ENCODE measurements around the gene RERE.

The RERE gene

GRCh38 chr1:8562222-8562621, 255.2 kb downstream of the RERE start:
- DNase-seq (ENCODE audit: low spot score in 2 of 2) (no peak), ATAC-seq (replicated peaks; ENCODE audit: extremely low read depth, poor library complexity, severe bottlenecking) (no peak)
- Mint-ChIP-seq H3K4me3 (no peak overlapping the region), H3K4me1 (no peaks in the 10 kb centered on the region), H3K9me3 (no peaks in the 10 kb centered on the region), H3K27me3 (no peaks in the 10 kb centered on the region), H3K36me3 (ENCODE audit: insufficient read depth) (peaks cover 2% of the 10 kb centered on the region), H3K27ac (ENCODE audit: low read depth) (no peak overlapping the region)

GRCh38 chr1:8560611-8561544, 256.6 kb downstream of the RERE start:
- H3K4me1 Mint-ChIP-seq = no peaks in the 10 kb centered on the region
- no peak for DNase-seq (ENCODE audit: low spot score in 2 of 2)
- peaks cover 4% of the 10 kb centered on the region for H3K36me3 Mint-ChIP-seq (ENCODE audit: insufficient read depth)
- H3K27me3 Mint-ChIP-seq = no peaks in the 10 kb centered on the region
- no peaks in the 10 kb centered on the region for H3K9me3 Mint-ChIP-seq
- ATAC-seq (replicated peaks; ENCODE audit: extremely low read depth, poor library complexity, severe bottlenecking) = no peak
- no peak overlapping the region for H3K27ac Mint-ChIP-seq (ENCODE audit: low read depth)
- H3K4me3 Mint-ChIP-seq = no peak overlapping the region

- DNase-seq (ENCODE audit: low spot score in 2 of 2) = no peak
- H3K4me3 Mint-ChIP-seq = no peak overlapping the region
- no peak for ATAC-seq (replicated peaks; ENCODE audit: extremely low read depth, poor library complexity, severe bottlenecking)
- no peaks in the 10 kb centered on the region for H3K9me3 Mint-ChIP-seq
- H3K27me3 Mint-ChIP-seq = no peaks in the 10 kb centered on the region
- no peak overlapping the region for H3K27ac Mint-ChIP-seq (ENCODE audit: low read depth)
- H3K36me3 Mint-ChIP-seq (ENCODE audit: insufficient read depth) = peaks cover 2% of the 10 kb centered on the region
- H3K4me1 Mint-ChIP-seq = no peaks in the 10 kb centered on the region
These were observed 257.4 kb downstream of the RERE start for GRCh38 chr1:8560035-8560434.

DNA sequence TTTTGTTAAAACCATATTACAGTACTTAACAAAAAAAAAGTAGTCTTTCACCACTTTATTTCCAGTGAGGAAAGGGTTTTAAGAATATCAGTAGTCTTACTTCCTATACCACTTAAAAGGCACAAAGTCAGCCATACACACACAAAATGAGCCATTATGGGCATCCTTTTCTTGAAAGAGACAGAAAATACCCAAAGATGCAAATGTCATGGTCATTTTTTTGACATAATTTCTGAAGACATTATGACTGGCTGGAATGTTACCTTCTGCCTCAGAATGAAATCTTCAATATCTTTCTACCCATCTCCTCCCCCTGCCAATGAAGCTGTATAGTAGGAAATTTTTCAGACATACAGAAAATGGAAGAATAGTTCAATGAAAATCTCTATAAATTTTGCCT, 261.9 kb downstream of the RERE start:
- no peak for ATAC-seq (replicated peaks; ENCODE audit: extremely low read depth, poor library complexity, severe bottlenecking)
- Mint-ChIP-seq H3K27me3 (no peaks in the 10 kb centered on the region), H3K27ac (ENCODE audit: low read depth) (no peak overlapping the region), H3K4me3 (no peak overlapping the region), H3K36me3 (ENCODE audit: insufficient read depth) (peaks cover 5% of the 10 kb centered on the region), H3K9me3 (no peaks in the 10 kb centered on the region), H3K4me1 (no peaks in the 10 kb centered on the region)
- DNase-seq (ENCODE audit: low spot score in 2 of 2) = no peak

GRCh38 chr1:8554956-8555534, 262.4 kb downstream of the RERE start:
- H3K9me3 Mint-ChIP-seq = no peaks in the 10 kb centered on the region
- H3K27me3 Mint-ChIP-seq = no peaks in the 10 kb centered on the region
- no peaks in the 10 kb centered on the region for H3K4me1 Mint-ChIP-seq
- DNase-seq (ENCODE audit: low spot score in 2 of 2) (no peak), ATAC-seq (replicated peaks; ENCODE audit: extremely low read depth, poor library complexity, severe bottlenecking) (no peak)
- H3K27ac Mint-ChIP-seq (ENCODE audit: low read depth) = no peak overlapping the region
- peaks cover 5% of the 10 kb centered on the region for H3K36me3 Mint-ChIP-seq (ENCODE audit: insufficient read depth)
- no peak overlapping the region for H3K4me3 Mint-ChIP-seq

GRCh38 chr1:8552820-8553397, 264.5 kb downstream of the RERE start:
- Mint-ChIP-seq H3K36me3 (ENCODE audit: insufficient read depth) (peaks cover 5% of the 10 kb centered on the region), H3K27me3 (no peaks in the 10 kb centered on the region)
- no peak for DNase-seq (ENCODE audit: low spot score in 2 of 2)

DNA sequence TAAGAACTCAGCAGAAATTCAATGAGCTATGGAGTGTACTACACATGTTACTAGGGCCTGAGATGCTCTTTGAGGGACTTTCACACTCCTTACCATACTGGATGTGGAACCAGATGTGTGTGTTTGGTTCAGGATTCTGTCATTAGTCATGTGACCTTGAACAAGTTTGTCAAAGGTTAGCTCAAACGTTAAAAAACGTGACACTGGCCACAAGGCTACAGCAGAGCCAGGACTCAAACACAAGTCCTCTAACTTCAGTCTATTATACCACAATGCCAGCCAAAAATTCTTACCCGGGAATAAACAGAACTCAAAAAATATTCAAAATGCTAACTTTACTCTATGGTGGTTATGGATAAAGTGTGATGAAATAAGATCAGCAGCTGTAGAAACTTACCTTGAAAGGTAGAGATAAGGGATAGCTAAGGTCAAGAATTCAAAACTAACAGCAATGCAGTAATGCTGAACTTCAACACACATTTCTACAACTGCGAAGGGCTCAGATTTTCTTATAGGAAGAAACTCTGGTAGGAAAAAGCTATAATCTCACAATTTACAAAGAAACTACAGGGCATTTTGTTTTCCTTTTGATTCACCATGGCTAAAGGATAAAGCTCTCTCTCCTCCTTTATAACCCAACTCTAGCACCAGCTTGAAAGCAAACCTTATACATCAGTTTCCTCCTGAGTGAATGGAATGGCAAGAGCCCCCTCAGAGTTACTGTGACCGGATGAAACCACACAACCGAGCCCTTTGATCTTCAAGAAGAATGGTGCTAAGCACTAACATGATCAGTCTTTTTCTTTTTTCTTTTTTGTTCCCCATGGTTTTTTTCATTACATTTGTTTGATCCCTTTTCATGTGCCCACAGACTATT, 265.6 kb downstream of the RERE start:
- Mint-ChIP-seq H3K9me3 (no peaks in the 10 kb centered on the region), H3K36me3 (ENCODE audit: insufficient read depth) (peaks cover 5% of the 10 kb centered on the region), H3K4me3 (no peak overlapping the region), H3K27me3 (no peaks in the 10 kb centered on the region), H3K4me1 (peaks cover 9% of the 10 kb centered on the region), H3K27ac (ENCODE audit: low read depth) (peak overlapping the region; percentile 26)
- no peak for DNase-seq (ENCODE audit: low spot score in 2 of 2)
- no peak for ATAC-seq (replicated peaks; ENCODE audit: extremely low read depth, poor library complexity, severe bottlenecking)

More at GRCh38 chr1:8552820-8553397, 264.5 kb downstream of the RERE start:
- Mint-ChIP-seq H3K27ac (ENCODE audit: low read depth) (peak overlapping the region; percentile 26), H3K4me1 (peaks cover 8% of the 10 kb centered on the region), H3K4me3 (no peak overlapping the region), H3K9me3 (no peaks in the 10 kb centered on the region)
- no peak for ATAC-seq (replicated peaks; ENCODE audit: extremely low read depth, poor library complexity, severe bottlenecking)

GRCh38 chr1:8551057-8551456, 266.4 kb downstream of the RERE start:
- Mint-ChIP-seq H3K27ac (ENCODE audit: low read depth) (no peak overlapping the region), H3K4me1 (peaks cover 9% of the 10 kb centered on the region)
- no peak for ATAC-seq (replicated peaks; ENCODE audit: extremely low read depth, poor library complexity, severe bottlenecking)

GRCh38 chr1:8547791-8548190, 269.6 kb downstream of the RERE start:
- Mint-ChIP-seq H3K27me3 (no peaks in the 10 kb centered on the region), H3K9me3 (no peaks in the 10 kb centered on the region), H3K27ac (ENCODE audit: low read depth) (no peak overlapping the region), H3K4me3 (no peak overlapping the region), H3K36me3 (ENCODE audit: insufficient read depth) (peaks cover 4% of the 10 kb centered on the region), H3K4me1 (peaks cover 16% of the 10 kb centered on the region)
- DNase-seq (ENCODE audit: low spot score in 2 of 2) (no peak), ATAC-seq (replicated peaks; ENCODE audit: extremely low read depth, poor library complexity, severe bottlenecking) (no peak)

More at GRCh38 chr1:8551057-8551456, 266.4 kb downstream of the RERE start:
- DNase-seq (ENCODE audit: low spot score in 2 of 2) = no peak
- H3K4me3 Mint-ChIP-seq = no peak overlapping the region
- no peaks in the 10 kb centered on the region for H3K27me3 Mint-ChIP-seq
- H3K36me3 Mint-ChIP-seq (ENCODE audit: insufficient read depth) = peaks cover 6% of the 10 kb centered on the region
- no peaks in the 10 kb centered on the region for H3K9me3 Mint-ChIP-seq

DNA sequence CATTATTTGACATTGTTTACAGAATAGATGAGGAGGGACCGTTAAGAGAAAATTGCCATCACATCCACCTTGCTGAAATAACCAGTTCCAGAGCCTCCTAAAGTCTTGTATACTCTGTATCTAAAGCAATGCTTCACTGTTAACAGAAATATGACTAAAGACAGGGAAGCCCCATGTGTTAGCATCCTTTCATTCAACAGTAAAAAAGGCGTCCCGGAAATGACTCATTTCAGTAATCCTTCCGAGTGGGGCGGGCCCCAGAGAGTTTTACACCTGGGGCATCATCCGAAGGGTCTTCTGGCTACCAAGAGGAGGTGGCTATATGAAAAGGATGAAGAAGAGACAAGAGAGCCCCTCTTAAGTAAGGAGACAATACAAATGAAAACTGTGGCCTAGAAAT, 272.4 kb downstream of the RERE start:
- H3K4me3 Mint-ChIP-seq = no peak overlapping the region
- no peak for ATAC-seq (replicated peaks; ENCODE audit: extremely low read depth, poor library complexity, severe bottlenecking)

DNA sequence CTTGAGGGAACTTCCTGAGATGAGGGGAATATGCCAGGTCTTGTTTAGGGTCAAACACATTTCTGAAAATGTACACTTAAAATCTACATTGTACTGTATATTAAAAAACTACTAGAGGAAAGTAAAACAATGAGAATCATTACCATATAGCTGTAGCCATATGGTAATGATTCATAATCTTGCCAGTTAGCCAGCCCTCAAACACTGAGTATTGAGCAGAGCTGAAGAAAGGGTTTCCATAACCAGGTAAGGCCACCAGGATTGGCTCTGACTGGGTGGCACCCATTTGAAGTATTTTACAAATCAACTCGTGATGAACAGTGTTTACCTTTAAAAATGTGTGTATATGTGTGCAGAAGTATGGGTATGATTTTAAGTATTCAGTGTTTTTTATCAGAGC, 272.8 kb downstream of the RERE start:
- no peaks in the 10 kb centered on the region for H3K27me3 Mint-ChIP-seq
- DNase-seq (ENCODE audit: low spot score in 2 of 2) = no peak
- H3K27ac Mint-ChIP-seq (ENCODE audit: low read depth) = no peak overlapping the region
- no peak overlapping the region for H3K4me3 Mint-ChIP-seq
- ATAC-seq (replicated peaks; ENCODE audit: extremely low read depth, poor library complexity, severe bottlenecking) = no peak
- peaks cover 3% of the 10 kb centered on the region for H3K36me3 Mint-ChIP-seq (ENCODE audit: insufficient read depth)
- H3K4me1 Mint-ChIP-seq = peaks cover 24% of the 10 kb centered on the region
- no peaks in the 10 kb centered on the region for H3K9me3 Mint-ChIP-seq

More for the DNA sequence above, 272.4 kb downstream of the RERE start:
- DNase-seq (ENCODE audit: low spot score in 2 of 2) = no peak
- Mint-ChIP-seq H3K4me1 (peaks cover 21% of the 10 kb centered on the region), H3K27me3 (no peaks in the 10 kb centered on the region), H3K36me3 (ENCODE audit: insufficient read depth) (peaks cover 3% of the 10 kb centered on the region), H3K27ac (ENCODE audit: low read depth) (no peak overlapping the region), H3K9me3 (no peaks in the 10 kb centered on the region)

- Mint-ChIP-seq H3K36me3 (ENCODE audit: insufficient read depth) (peaks cover 3% of the 10 kb centered on the region), H3K4me1 (peaks cover 27% of the 10 kb centered on the region), H3K27me3 (no peaks in the 10 kb centered on the region), H3K27ac (ENCODE audit: low read depth) (no peak overlapping the region), H3K9me3 (no peaks in the 10 kb centered on the region), H3K4me3 (no peak overlapping the region)
- DNase-seq (ENCODE audit: low spot score in 2 of 2) (no peak), ATAC-seq (replicated peaks; ENCODE audit: extremely low read depth, poor library complexity, severe bottlenecking) (no peak)
These were observed 273.5 kb downstream of the RERE start for GRCh38 chr1:8543965-8544364.

All from central memory CD8-positive, alpha-beta T cell (primary cell).